Left cardiac atrium (tissue), 4 donors: ENCODE results near the gene TMPRSS9. TPM values are rescaled to one million over a fixed set of nuclear protein-coding genes. Genes with fewer than 3 reads are reported as not detected.

Source experiments
- ATAC-seq, 2 donors: fragments of 200-7000 bp; cut with Tn5 transposase; one replicate each; pipeline ENCODE4 v1.9.1; 2020; ENCODE audit warnings: mild to moderate bottlenecking in 2 of 2, moderate library complexity in 2 of 2
- DNase-seq: peaks from one replicate; pipeline ENCODE4 v3.0.0-alpha.2; 2020
- intact Hi-C, 2 donors: fragments of 100-400 bp; cut with DNase I; formaldehyde crosslinking; loops; one replicate each; pipeline versions ENCODE4 v1.14.1 to v1.15.1; 2022 to 2023
- total RNA-seq, 2 donors: library from RNA; stranded (reverse); fragmentation: NEBNext Ultra II Directional; extraction: Animal tissue kit (Norgen Biotek cat#: 25700); gene quantifications; one replicate each; pipeline ENCODE4 v1.2.1, GENCODE V29; 2021
- donor health status: DM: no; HTN: yes; CAD: no.
- donor health status: DM: no; HTN: yes; CAD: no; lungs with severe emphysema.
- donor health status: DM: yes; HTN: yes; CAD: no.
- donor health status: Dilated cardiomyopathy.

Gene TMPRSS9
- total RNA-seq, 2 donors from 2014 or later: not detected

GRCh38 chr19:2424686-2425621, 64.9 kb downstream of the TMPRSS9 start:
- peak; percentile 7 to 8 for ATAC-seq
- peak; percentile 64 for DNase-seq
- intact Hi-C loops: no loop called here

- DNase-seq: no peak
- ATAC-seq: no peak
- intact Hi-C loops: no loop called here
Measured at GRCh38 chr19:2425622-2426581, 65.8 kb downstream of the TMPRSS9 start.

- DNase-seq (peak; percentile 61), ATAC-seq (peak; percentile 21 to 28)
- intact Hi-C loops: no loop called here
Measured at GRCh38 chr19:2426611-2427428, 66.8 kb downstream of the TMPRSS9 start.

GRCh38 chr19:2427429-2428320, 67.6 kb downstream of the TMPRSS9 start, which contains the start of gene TIMM13:
Gene TIMM13 (minus strand): TSS chr19:2427586. CDS start chr19:2427533, 53 bp downstream.
- DNase-seq (peak; percentile 98), ATAC-seq (peak; percentile 94 to 95)
- intact Hi-C loops: no loop called here

GRCh38 chr19:2428321-2428690, 68.2 kb downstream of the TMPRSS9 start:
- intact Hi-C loops: no loop called here
- ATAC-seq (peak in 1 of 2 donors; percentile 2), DNase-seq (no peak)

GRCh38 chr19:2428756-2429711, 69.0 kb downstream of the TMPRSS9 start:
- intact Hi-C loops: no loop called here
- DNase-seq: no peak
- no peak for ATAC-seq

- ATAC-seq: no peak
- intact Hi-C loops: no loop called here
- no peak for DNase-seq
Measured at GRCh38 chr19:2429917-2430535, 70.0 kb downstream of the TMPRSS9 start.

GRCh38 chr19:2431318-2432055, 71.4 kb downstream of the TMPRSS9 start:
- ATAC-seq: no peak
- no peak for DNase-seq
- intact Hi-C loops: no loop called here

- DNase-seq: no peak
- intact Hi-C loops: no loop called here
- ATAC-seq: no peak
Measured at GRCh38 chr19:2432131-2432848, 72.2 kb downstream of the TMPRSS9 start.

- DNase-seq (no peak), ATAC-seq (no peak)
- intact Hi-C loops: no loop called here
Measured at GRCh38 chr19:2433854-2434253, 73.8 kb downstream of the TMPRSS9 start.

GRCh38 chr19:2434267-2434666, 74.2 kb downstream of the TMPRSS9 start:
- DNase-seq: no peak
- no peak for ATAC-seq
- intact Hi-C loops: no loop called here

GRCh38 chr19:2434721-2435265, 74.7 kb downstream of the TMPRSS9 start:
- intact Hi-C loops: no loop called here
- no peak for DNase-seq
- ATAC-seq: no peak

- no peak for ATAC-seq
- intact Hi-C loops: no loop called here
- no peak for DNase-seq
Measured at GRCh38 chr19:2436384-2436783, 76.3 kb downstream of the TMPRSS9 start.

GRCh38 chr19:2436926-2437325, 76.9 kb downstream of the TMPRSS9 start:
- intact Hi-C loops: no loop called here
- ATAC-seq (no peak), DNase-seq (no peak)

GRCh38 chr19:2438178-2438577, 78.1 kb downstream of the TMPRSS9 start:
- intact Hi-C loops: no loop called here
- ATAC-seq (no peak), DNase-seq (no peak)
